HG02571 (cell line): ENCODE measurements around the gene APOL6.

Experiments
- ATAC-seq: cut with Tn5 transposase; IDR thresholded peaks from one replicate; pipeline ENCODE4 v1.9.1; 2021; ENCODE audit warnings: mild to moderate bottlenecking, moderate library complexity; ENCODE audit not compliant: unreplicated experiment

Gene APOL6

GRCh38 chr22:35648066-35649025 is at the start of gene APOL6:
TSS of gene APOL6 (plus strand) at chr22:35648446. CDS start at chr22:35656426, 7,980 bp downstream.
- ATAC-seq, result no peak

- ATAC-seq, result no peak
Measured at GRCh38 chr22:35599364-35599763, 48.9 kb upstream of the APOL6 start.

GRCh38 chr22:35600476-35600875 is 47.8 kb upstream of the APOL6 start:
- ATAC-seq, result no peak

GRCh38 chr22:35601013-35601580 is 47.1 kb upstream of the APOL6 start:
- no peak for ATAC-seq

- ATAC-seq, result no peak
Measured at GRCh38 chr22:35601743-35602615, 46.3 kb upstream of the APOL6 start.

GRCh38 chr22:35604621-35605368 is 43.5 kb upstream of the APOL6 start:
- ATAC-seq, result no peak

GRCh38 chr22:35605369-35605680 is 42.9 kb upstream of the APOL6 start:
- ATAC-seq, result no peak

- ATAC-seq, result no peak
Measured at GRCh38 chr22:35605851-35606481, 42.3 kb upstream of the APOL6 start.

GRCh38 chr22:35606916-35607315 is 41.3 kb upstream of the APOL6 start:
- ATAC-seq, result no peak

- ATAC-seq, result no peak
Measured at GRCh38 chr22:35608088-35608487, 40.2 kb upstream of the APOL6 start.

GRCh38 chr22:35609261-35609660 is 39.0 kb upstream of the APOL6 start:
- no peak for ATAC-seq

GRCh38 chr22:35609761-35610160 is 38.5 kb upstream of the APOL6 start:
- ATAC-seq, result no peak

- no peak for ATAC-seq
Measured at GRCh38 chr22:35610741-35611140, 37.5 kb upstream of the APOL6 start.

- no peak for ATAC-seq
Measured at GRCh38 chr22:35611200-35611890, 36.9 kb upstream of the APOL6 start.

- ATAC-seq, result no peak
Measured at GRCh38 chr22:35611891-35612576, 36.2 kb upstream of the APOL6 start.

GRCh38 chr22:35612903-35613302 is 35.3 kb upstream of the APOL6 start:
- ATAC-seq, result no peak

GRCh38 chr22:35614404-35614803 is 33.8 kb upstream of the APOL6 start:
- no peak for ATAC-seq

- no peak for ATAC-seq
Measured at GRCh38 chr22:35615156-35615555, 33.1 kb upstream of the APOL6 start.

GRCh38 chr22:35616043-35616442 is 32.2 kb upstream of the APOL6 start:
- no peak for ATAC-seq
